HepG2 (cell line): ENCODE measurements around the gene EVA1A. TPM values are rescaled to one million over a fixed set of nuclear protein-coding genes. Genes with fewer than 3 reads are reported as not detected.

Source experiments
- ARNTL ChIP-seq: sonication (generic); formaldehyde crosslinking; IDR thresholded peaks from 2 replicates; pipeline ENCODE4 v1.4.0; 2020; ENCODE audit warnings: mild to moderate bottlenecking, missing genetic modification reagents
- ATF1 ChIP-seq: IDR thresholded peaks from 2 replicates; pipeline ENCODE4 v1.6.1; 2016; ENCODE audit warnings: mild to moderate bottlenecking, control low read depth
- HNRNPL ChIP-seq: fragments of 200-400 bp; formaldehyde crosslinking; IDR thresholded peaks from 2 replicates; pipeline ENCODE4 v1.6.1; 2017; ENCODE audit warnings: mild to moderate bottlenecking, low read depth, low read length
- HOXA9 ChIP-seq: sonication (generic); formaldehyde crosslinking; IDR thresholded peaks from 2 replicates; pipeline ENCODE4 v1.8.1; 2022; ENCODE audit warnings: missing genetic modification reagents, mild to moderate bottlenecking, moderate library complexity, borderline replicate concordance
- IKZF4 ChIP-seq: sonication (generic); formaldehyde crosslinking; IDR thresholded peaks from 2 replicates; pipeline ENCODE4 v1.5.1; 2020; ENCODE audit warnings: borderline replicate concordance, mild to moderate bottlenecking, low read depth, missing genetic modification reagents; ENCODE audit errors: not compliant biosample characterization
- KLF13 ChIP-seq: sonication (generic); formaldehyde crosslinking; IDR thresholded peaks from 2 replicates; pipeline ENCODE4 v1.4.0; 2020; ENCODE audit warnings: mild to moderate bottlenecking, missing genetic modification reagents
- LCORL ChIP-seq, 2 experiments: fragments of 450-650 bp in 1 of 2; sonication (generic) in 1 of 2; formaldehyde crosslinking in 1 of 2; IDR thresholded peaks; 2 replicates each; pipeline versions ENCODE4 v1.5.0 to v1.6.1; 2017 to 2020; ENCODE audit warnings: antibody characterized with exemption in 1 of 2, missing genetic modification reagents in 1 of 2
- MIER3 ChIP-seq: IDR thresholded peaks from 2 replicates; pipeline ENCODE4 v1.6.1; 2016; ENCODE audit warnings: missing compliant biosample characterization, borderline replicate concordance
- PRDM4 ChIP-seq: sonication (generic); formaldehyde crosslinking; IDR thresholded peaks from 2 replicates; pipeline ENCODE4 v1.9.0; 2021; ENCODE audit warnings: missing genetic modification reagents, borderline replicate concordance
- REST ChIP-seq, 2 experiments: IDR thresholded peaks; 2 replicates each; pipeline ENCODE4 v1.6.1; 2011 to 2012; ENCODE audit warnings: low read length in 2 of 2, borderline replicate concordance in 1 of 2, low read depth in 1 of 2, mild to moderate bottlenecking in 1 of 2, moderate library complexity in 1 of 2
- SETDB1 ChIP-seq: sonication (generic); formaldehyde crosslinking; IDR thresholded peaks from 2 replicates; pipeline ENCODE4 v1.5.1; 2020; ENCODE audit warnings: missing genetic modification reagents, mild to moderate bottlenecking, borderline replicate concordance
- SMARCC2 ChIP-seq: fragments of 450-650 bp; IDR thresholded peaks from 2 replicates; pipeline ENCODE4 v1.6.1; 2017; ENCODE audit warnings: antibody characterized with exemption, mild to moderate bottlenecking
- SNAI1 ChIP-seq: sonication (generic); formaldehyde crosslinking; IDR thresholded peaks from 2 replicates; pipeline ENCODE4 v1.5.0; 2020; ENCODE audit warnings: mild to moderate bottlenecking, missing genetic modification reagents, borderline replicate concordance
- ZNF180 ChIP-seq: sonication (generic); formaldehyde crosslinking; IDR thresholded peaks from 2 replicates; pipeline ENCODE4 v1.4.0; 2020; ENCODE audit warnings: low read depth, missing genetic modification reagents, borderline replicate concordance
- ZNF275 ChIP-seq: sonication (generic); formaldehyde crosslinking; IDR thresholded peaks from 2 replicates; pipeline ENCODE4 v1.8.0; 2022; ENCODE audit warnings: missing genetic modification reagents, mild to moderate bottlenecking, inconsistent platforms, borderline replicate concordance
- ZNF335 ChIP-seq: sonication (generic); formaldehyde crosslinking; IDR thresholded peaks from 2 replicates; pipeline ENCODE4 v1.4.0; 2020; ENCODE audit warnings: missing genetic modification reagents
- ZNF432 ChIP-seq: sonication (generic); formaldehyde crosslinking; IDR thresholded peaks from 2 replicates; pipeline ENCODE4 v1.5.0; 2020; ENCODE audit warnings: missing genetic modification reagents, mild to moderate bottlenecking, borderline replicate concordance
- ZNF670 ChIP-seq: sonication (generic); formaldehyde crosslinking; IDR thresholded peaks from 2 replicates; pipeline ENCODE4 v1.8.0; 2022; ENCODE audit warnings: mild to moderate bottlenecking, missing genetic modification reagents, borderline replicate concordance
- ZNF761 ChIP-seq: sonication (generic); formaldehyde crosslinking; conservative IDR thresholded peaks from 2 replicates; pipeline ENCODE4 v1.4.0; 2020; ENCODE audit warnings: mild to moderate bottlenecking, missing genetic modification reagents
- polyA plus RNA-seq, 8 experiments: library from polyadenylated mRNA; depleted of rRNA in 3 of 8; stranded (reverse) in 7 of 8; unstranded in 1 of 8; fragments of >200 nt; fragmentation: Illumina TruSeq in 4 of 8; extraction: Trizol in 4 of 8; gene quantifications; 2 replicates each; pipeline versions ENCODE4 v1.2.1 to v1.2.3, GENCODE V29; 2011 to 2016; ENCODE audit warnings: low read depth in 4 of 8, missing spikeins in 1 of 8, mixed read lengths in 1 of 8; ENCODE audit not compliant: insufficient read depth in 1 of 8
- total RNA-seq, 5 experiments: library from RNA; depleted of rRNA; stranded (reverse); fragments of >200 nt; fragmentation: Illumina TruSeq; extraction: Trizol; gene quantifications; 2 replicates each; pipeline ENCODE4 v1.2.3, GENCODE V29; 2016; ENCODE audit warnings: low read depth in 1 of 5

EVA1A gene
- total and polyA plus RNA-seq, 2 of the 13 experiments (the other 11 are each of a cell fraction or from before 2014, with no cell fraction given), result 57.5 to 57.8 TPM

- TF ChIP-seq KLF13, result no peak
- no peak for TF ChIP-seq ZNF432 (CRISPR knock-in tag)
- no peak for TF ChIP-seq HOXA9 (CRISPR knock-in tag)
- peak; percentile 94; the same call in 1 of the 2 replicates for TF ChIP-seq MIER3 (CRISPR knock-in tag)
- peak; percentile 71; the same call in 1 of the 2 replicates for TF ChIP-seq ZNF761 (CRISPR knock-in tag)
- no peak for TF ChIP-seq ZNF670
- no peak for TF ChIP-seq SNAI1 (CRISPR knock-in tag)
- TF ChIP-seq PRDM4 (CRISPR knock-in tag), result no peak
- TF ChIP-seq IKZF4 (CRISPR knock-in tag), result no peak
- peak; percentile 71 for TF ChIP-seq ATF1 (CRISPR knock-in tag)
- TF ChIP-seq ZNF275 (CRISPR knock-in tag), result peak; percentile 56; the same call in 1 of the 2 replicates
- TF ChIP-seq SMARCC2, result peak; percentile 98
- no peak for TF ChIP-seq HNRNPL
- 0 out of 2 replicates have a peak, but pooled peaks have one; percentile 48 for TF ChIP-seq LCORL (IDR thresholded peaks at IDR 0.05)
- TF ChIP-seq LCORL (CRISPR knock-in tag; IDR thresholded peaks at IDR 0.05), result peak; percentile 68; the same call in 1 of the 2 replicates
- peak in 1 of 2 experiments; percentile 81; a peak in 2 of 4 replicates for TF ChIP-seq REST (IDR thresholded peaks at IDR 0.05; ENCODE audit: borderline replicate concordance in 1 of 2, low read depth in 1 of 2, low read length in 2 of 2)
- no peak for TF ChIP-seq ZNF180
- no peak for TF ChIP-seq ZNF335
- TF ChIP-seq SETDB1 (CRISPR knock-in tag), result no peak
- 0 out of 2 replicates have a peak, but pooled peaks have one; percentile 8 for TF ChIP-seq ARNTL (CRISPR knock-in tag)
Observed at GRCh38 chr2:75521225-75521872, 39.4 kb downstream of the EVA1A start (continued).
